IMR-90 (cell line): Measurements from ENCODE around the gene PPP1R12B.
"Not testable (repeated sequence)": the region's sequence is repeated elsewhere in the genome, so short reads cannot be mapped to it uniquely, and the experiment has no call there.

Experiments
- CTCF ChIP-seq: conservative IDR thresholded peaks from 2 replicates; pipeline ENCODE4 v1.5.1; 2012; ENCODE audit warnings: mild to moderate bottlenecking, low read depth, low read length, improper control_type of control experiment
- MAFK ChIP-seq: IDR thresholded peaks from 2 replicates; pipeline ENCODE4 v1.6.1; 2012; ENCODE audit warnings: low read depth, low read length, improper control_type of control experiment
- MXI1 ChIP-seq: IDR thresholded peaks from 2 replicates; pipeline ENCODE4 v1.6.1; 2012; ENCODE audit warnings: low read depth, mild to moderate bottlenecking, low read length, moderate library complexity, borderline replicate concordance
- POLR2A ChIP-seq: IDR thresholded peaks from 2 replicates; pipeline ENCODE4 v1.6.1; 2012; ENCODE audit warnings: mild to moderate bottlenecking, low read depth, low read length
- RAD21 ChIP-seq: IDR thresholded peaks from 2 replicates; pipeline ENCODE4 v1.6.1; 2012; ENCODE audit warnings: low read length, improper control_type of control experiment

GRCh38 chr1:202432338-202432737, 83.8 kb downstream of the PPP1R12B start:
- TF ChIP-seq CTCF, MAFK, POLR2A, RAD21, MXI1: not testable (repeated sequence)
